ENCODE data around the gene THBS3. TPM values are rescaled to one million over a fixed set of nuclear protein-coding genes. Genes with fewer than 3 reads are reported as not detected.
A peak's percentile ranks its signal among the peaks of the same experiment; 100 is the strongest.
"Not testable (repeated sequence)": the region's sequence is repeated elsewhere in the genome, so short reads cannot be mapped to it uniquely, and the experiment has no call there.

THBS3 gene
- total and polyA plus RNA-seq, 9 of the 15 experiments (the other 6 are each of a cell fraction or from before 2014, with no cell fraction given) = 0.59 to 8.3 (median 3.2) TPM

DNA sequence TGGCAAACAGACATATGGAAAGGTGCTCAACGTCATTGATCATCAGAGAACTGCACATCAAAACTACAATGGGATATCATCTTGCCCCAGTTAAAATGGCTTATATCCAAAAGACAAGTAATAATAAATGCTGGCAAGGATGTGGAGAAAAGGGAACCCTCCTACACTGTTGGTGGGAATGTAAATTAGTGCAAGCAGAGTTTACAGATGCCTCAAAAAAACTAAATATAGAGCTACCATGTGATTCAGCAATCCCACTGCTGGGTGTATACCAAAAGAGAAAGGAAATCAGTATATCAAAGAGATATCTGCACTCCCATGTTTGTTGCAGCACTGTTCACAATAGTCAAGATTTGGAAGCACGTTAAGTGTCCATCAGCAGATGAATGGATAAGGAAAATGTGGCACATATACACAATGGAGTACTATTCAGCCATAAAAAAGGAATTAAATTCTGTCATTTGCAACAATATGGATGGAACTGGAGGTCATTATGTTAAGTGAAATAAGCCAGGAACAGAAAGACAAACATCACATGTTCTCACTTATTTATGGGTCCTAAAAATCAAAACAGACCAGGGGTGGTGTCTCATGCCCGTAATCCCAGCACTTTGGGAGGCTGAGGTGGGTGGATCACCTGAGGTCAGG lies 51.6 kb downstream of the THBS3 start:
- H3K27me3 ChIP-seq (ENCODE audit: control insufficient read depth in 2 of 2, insufficient read depth in 2 of 2, low read length in 2 of 2); H3K4me1 ChIP-seq (replicated peaks in 1 of 2; ENCODE audit: control insufficient read depth in 2 of 2, insufficient read depth in 2 of 2, low read length in 2 of 2); H3K9ac ChIP-seq (ENCODE audit: insufficient read depth in 1 of 2, low read depth in 2 of 2, low read length in 2 of 2); DNase-seq (ENCODE audit: extremely low read depth in 1 of 4, low spot score in 3 of 4); H3K79me2 ChIP-seq (ENCODE audit: control insufficient read depth, insufficient read depth, low read length); ATAC-seq; BruUV-seq (replicated peaks); H3K9me3 ChIP-seq (replicated peaks; ENCODE audit: control insufficient read depth, insufficient read depth, low read depth, low read length); H3K4me2 ChIP-seq (ENCODE audit: insufficient read depth, low read length); FAIRE-seq; H4K20me1 ChIP-seq (replicated peaks; ENCODE audit: control insufficient read depth, insufficient read depth, low read length); H3K4me3 ChIP-seq; H3K27ac ChIP-seq (ENCODE audit: extremely low read depth, low read depth, low read length); H3K36me3 ChIP-seq (ENCODE audit: control insufficient read depth, insufficient read depth, low read length); H2AFZ ChIP-seq (ENCODE audit: low read depth, low read length); CTCF ChIA-PET (ENCODE audit: low intra/inter-chr PET ratio); intact Hi-C loops (cut with micrococcal nuclease); in situ Hi-C loops (cut with MboI); H3K9me1 ChIP-seq (ENCODE audit: control insufficient read depth, insufficient read depth, low read length): not testable (repeated sequence)
- WGBS (ENCODE audit: insufficient coverage, low coverage, missing lambda C conversion rate) = 27% methylated on average over 3 of the region's 3 CpGs
- POLR2A ChIA-PET = interaction anchor here (0.7 to 1.5 kb wide), 2 partner anchors 11 to 67 kb away, joined by 3 read pairs; no protein-coding TSS in a partner anchor
- peak; percentile 83 for TF ChIP-seq ZNF146 (CRISPR knock-in tag; IDR thresholded peaks at IDR 0.05; ENCODE audit: unreplicated experiment)

MicroRNA genes within 50 kb of the gene (microRNA counts, 767-probe panel; counts per million panel counts)
- 3,288 counts per million, percentile 72 among the panel's probes with 10 or more counts for microRNA hsa-miR-92b-3p

Small RNAs within 50 kb of the gene (small RNA-seq; reads per million reads assigned to genes)
- gene HMGN2P18 = not detected

Other genes starting within 250 kb of the THBS3 start
Only the 7 nearest of the 24 such genes appear.
- gene DPM3, start 67.4 kb downstream of the THBS3 start, total RNA-seq (2014; rRNA removed) = 41.3 and 45.1 TPM in 2 replicates
- 1.8 and 3.7 TPM in 2 replicates for gene DPM3, start 67.4 kb downstream of the THBS3 start, total RNA-seq (2014; rRNA removed; fragmentation: Illumina TruSeq; extraction: Trizol)
- 34.2 and 40.0 TPM in 2 replicates for gene DPM3, start 67.4 kb downstream of the THBS3 start, total RNA-seq (2015; rRNA removed; fragmentation: Illumina TruSeq; extraction: Trizol)
- gene DPM3, start 67.4 kb downstream of the THBS3 start, total RNA-seq (2021) = 92.1 and 94.2 TPM in 2 replicates
- gene DPM3, start 67.4 kb downstream of the THBS3 start, polyA plus RNA-seq (2011; rRNA removed) = 27.1 and 62.3 TPM in 2 replicates
- gene DPM3, start 67.4 kb downstream of the THBS3 start, polyA plus RNA-seq (2014; fragmentation: Illumina TruSeq; extraction: Trizol) = 8.6 and 59.7 TPM in 2 replicates
- 10 to 100 TPM; 12.6 to 36.4 TPM for gene DPM3, start 67.4 kb downstream of the THBS3 start, polyA plus RNA-seq (2014; fragmentation: Nextera tagmentation; extraction: Ambion mirVana)
- 120 and 141 TPM in 2 replicates for gene DPM3, start 67.4 kb downstream of the THBS3 start, polyA plus RNA-seq (2014; rRNA removed)
- 211 and 255 TPM in 2 replicates for gene KRTCAP2, start 34.6 kb downstream of the THBS3 start, total RNA-seq (2014; rRNA removed)
- gene KRTCAP2, start 34.6 kb downstream of the THBS3 start, total RNA-seq (2014; rRNA removed; fragmentation: Illumina TruSeq; extraction: Trizol) = 226 and 244 TPM in 2 replicates
- 290 and 294 TPM in 2 replicates for gene KRTCAP2, start 34.6 kb downstream of the THBS3 start, total RNA-seq (2015; rRNA removed; fragmentation: Illumina TruSeq; extraction: Trizol)
- gene KRTCAP2, start 34.6 kb downstream of the THBS3 start, total RNA-seq (2021) = 243 and 253 TPM in 2 replicates
- gene KRTCAP2, start 34.6 kb downstream of the THBS3 start, polyA plus RNA-seq (2011; rRNA removed) = 129 and 178 TPM in 2 replicates
- 418 and 443 TPM in 2 replicates for gene KRTCAP2, start 34.6 kb downstream of the THBS3 start, polyA plus RNA-seq (2014; fragmentation: Illumina TruSeq; extraction: Trizol)
- gene KRTCAP2, start 34.6 kb downstream of the THBS3 start, polyA plus RNA-seq (2014; fragmentation: Nextera tagmentation; extraction: Ambion mirVana) = 100 to 1,000 TPM; 429 to 436 TPM
- 126 and 196 TPM in 2 replicates for gene KRTCAP2, start 34.6 kb downstream of the THBS3 start, polyA plus RNA-seq (2014; rRNA removed)
- 0.04 and 0.05 TPM in 2 replicates for gene TRIM46, start 34.0 kb downstream of the THBS3 start, total RNA-seq (2014; rRNA removed)
- gene TRIM46, start 34.0 kb downstream of the THBS3 start, total RNA-seq (2014; rRNA removed; fragmentation: Illumina TruSeq; extraction: Trizol) = not detected in 2 replicates
- 0.14 TPM in 1 of 2 replicates, not detected in the other for gene TRIM46, start 34.0 kb downstream of the THBS3 start, total RNA-seq (2015; rRNA removed; fragmentation: Illumina TruSeq; extraction: Trizol)
- gene TRIM46, start 34.0 kb downstream of the THBS3 start, total RNA-seq (2021) = 0.22 and 0.60 TPM in 2 replicates
- gene TRIM46, start 34.0 kb downstream of the THBS3 start, polyA plus RNA-seq (2011; rRNA removed) = 0.08 and 0.12 TPM in 2 replicates
- gene TRIM46, start 34.0 kb downstream of the THBS3 start, polyA plus RNA-seq (2014; fragmentation: Illumina TruSeq; extraction: Trizol) = 0.15 and 0.18 TPM in 2 replicates
- not detected for gene TRIM46, start 34.0 kb downstream of the THBS3 start, polyA plus RNA-seq (2014; fragmentation: Nextera tagmentation; extraction: Ambion mirVana)
- 0.11 and 0.41 TPM in 2 replicates for gene TRIM46, start 34.0 kb downstream of the THBS3 start, polyA plus RNA-seq (2014; rRNA removed)
- 98.4 and 165 TPM in 2 replicates for gene MTX1, start 798 bp upstream of the THBS3 start, total RNA-seq (2014; rRNA removed)
- gene MTX1, start 798 bp upstream of the THBS3 start, total RNA-seq (2014; rRNA removed; fragmentation: Illumina TruSeq; extraction: Trizol) = 37.3 and 44.6 TPM in 2 replicates
- gene MTX1, start 798 bp upstream of the THBS3 start, total RNA-seq (2015; rRNA removed; fragmentation: Illumina TruSeq; extraction: Trizol) = 65.1 and 66.9 TPM in 2 replicates
- gene MTX1, start 798 bp upstream of the THBS3 start, total RNA-seq (2021) = 73.8 and 83.3 TPM in 2 replicates
- gene MTX1, start 798 bp upstream of the THBS3 start, polyA plus RNA-seq (2011; rRNA removed) = 65.8 and 73.3 TPM in 2 replicates
- 80.0 and 88.4 TPM in 2 replicates for gene MTX1, start 798 bp upstream of the THBS3 start, polyA plus RNA-seq (2014; fragmentation: Illumina TruSeq; extraction: Trizol)
- 10 to 100 TPM; 29.1 to 66.3 TPM for gene MTX1, start 798 bp upstream of the THBS3 start, polyA plus RNA-seq (2014; fragmentation: Nextera tagmentation; extraction: Ambion mirVana)
- 83.5 and 90.5 TPM in 2 replicates for gene MTX1, start 798 bp upstream of the THBS3 start, polyA plus RNA-seq (2014; rRNA removed)
- 6.4 and 10.6 TPM in 2 replicates for gene ENTREP3, start 47.6 kb upstream of the THBS3 start, total RNA-seq (2014; rRNA removed)
- 1.9 and 2.0 TPM in 2 replicates for gene ENTREP3, start 47.6 kb upstream of the THBS3 start, total RNA-seq (2014; rRNA removed; fragmentation: Illumina TruSeq; extraction: Trizol)
- gene ENTREP3, start 47.6 kb upstream of the THBS3 start, total RNA-seq (2015; rRNA removed; fragmentation: Illumina TruSeq; extraction: Trizol) = 3.4 and 4.1 TPM in 2 replicates
- 41.8 and 43.0 TPM in 2 replicates for gene ENTREP3, start 47.6 kb upstream of the THBS3 start, total RNA-seq (2021)
- gene ENTREP3, start 47.6 kb upstream of the THBS3 start, polyA plus RNA-seq (2011; rRNA removed) = 5.9 and 17.5 TPM in 2 replicates
- 11.8 and 21.9 TPM in 2 replicates for gene ENTREP3, start 47.6 kb upstream of the THBS3 start, polyA plus RNA-seq (2014; fragmentation: Illumina TruSeq; extraction: Trizol)
- 1 to 10 TPM; 2.0 to 2.1 TPM for gene ENTREP3, start 47.6 kb upstream of the THBS3 start, polyA plus RNA-seq (2014; fragmentation: Nextera tagmentation; extraction: Ambion mirVana)
- 15.4 and 17.7 TPM in 2 replicates for gene ENTREP3, start 47.6 kb upstream of the THBS3 start, polyA plus RNA-seq (2014; rRNA removed)
- gene SCAMP3, start 54.5 kb upstream of the THBS3 start, total RNA-seq (2014; rRNA removed) = 101 and 132 TPM in 2 replicates
- gene SCAMP3, start 54.5 kb upstream of the THBS3 start, total RNA-seq (2014; rRNA removed; fragmentation: Illumina TruSeq; extraction: Trizol) = 13.4 and 14.2 TPM in 2 replicates
- gene SCAMP3, start 54.5 kb upstream of the THBS3 start, total RNA-seq (2015; rRNA removed; fragmentation: Illumina TruSeq; extraction: Trizol) = 24.0 and 25.4 TPM in 2 replicates
- 111 TPM in 2 replicates for gene SCAMP3, start 54.5 kb upstream of the THBS3 start, total RNA-seq (2021)
- 100 and 140 TPM in 2 replicates for gene SCAMP3, start 54.5 kb upstream of the THBS3 start, polyA plus RNA-seq (2011; rRNA removed)
- 86.1 and 100 TPM in 2 replicates for gene SCAMP3, start 54.5 kb upstream of the THBS3 start, polyA plus RNA-seq (2014; fragmentation: Illumina TruSeq; extraction: Trizol)
- gene SCAMP3, start 54.5 kb upstream of the THBS3 start, polyA plus RNA-seq (2014; fragmentation: Nextera tagmentation; extraction: Ambion mirVana) = 10 to 100 TPM; 72.9 to 83.3 TPM
- gene SCAMP3, start 54.5 kb upstream of the THBS3 start, polyA plus RNA-seq (2014; rRNA removed) = 130 and 131 TPM in 2 replicates
- 36.4 and 40.2 TPM in 2 replicates for gene CLK2, start 65.6 kb upstream of the THBS3 start, total RNA-seq (2014; rRNA removed)
- 24.2 and 25.6 TPM in 2 replicates for gene CLK2, start 65.6 kb upstream of the THBS3 start, total RNA-seq (2014; rRNA removed; fragmentation: Illumina TruSeq; extraction: Trizol)
- 37.0 and 39.6 TPM in 2 replicates for gene CLK2, start 65.6 kb upstream of the THBS3 start, total RNA-seq (2015; rRNA removed; fragmentation: Illumina TruSeq; extraction: Trizol)
- 60.2 and 65.4 TPM in 2 replicates for gene CLK2, start 65.6 kb upstream of the THBS3 start, total RNA-seq (2021)
- 67.8 and 105 TPM in 2 replicates for gene CLK2, start 65.6 kb upstream of the THBS3 start, polyA plus RNA-seq (2011; rRNA removed)
- 59.9 and 67.3 TPM in 2 replicates for gene CLK2, start 65.6 kb upstream of the THBS3 start, polyA plus RNA-seq (2014; fragmentation: Illumina TruSeq; extraction: Trizol)
- gene CLK2, start 65.6 kb upstream of the THBS3 start, polyA plus RNA-seq (2014; fragmentation: Nextera tagmentation; extraction: Ambion mirVana) = 10 to 100 TPM; 13.5 to 15.7 TPM
- 69.1 and 81.4 TPM in 2 replicates for gene CLK2, start 65.6 kb upstream of the THBS3 start, polyA plus RNA-seq (2014; rRNA removed)